GM18870 (cell line): ENCODE results near the gene FYTTD1.

Experiments
- ATAC-seq: cut with Tn5 transposase; IDR thresholded peaks from one replicate; pipeline ENCODE4 v1.9.1; 2021; ENCODE audit warnings: moderate library complexity; ENCODE audit not compliant: unreplicated experiment

FYTTD1 gene

DNA sequence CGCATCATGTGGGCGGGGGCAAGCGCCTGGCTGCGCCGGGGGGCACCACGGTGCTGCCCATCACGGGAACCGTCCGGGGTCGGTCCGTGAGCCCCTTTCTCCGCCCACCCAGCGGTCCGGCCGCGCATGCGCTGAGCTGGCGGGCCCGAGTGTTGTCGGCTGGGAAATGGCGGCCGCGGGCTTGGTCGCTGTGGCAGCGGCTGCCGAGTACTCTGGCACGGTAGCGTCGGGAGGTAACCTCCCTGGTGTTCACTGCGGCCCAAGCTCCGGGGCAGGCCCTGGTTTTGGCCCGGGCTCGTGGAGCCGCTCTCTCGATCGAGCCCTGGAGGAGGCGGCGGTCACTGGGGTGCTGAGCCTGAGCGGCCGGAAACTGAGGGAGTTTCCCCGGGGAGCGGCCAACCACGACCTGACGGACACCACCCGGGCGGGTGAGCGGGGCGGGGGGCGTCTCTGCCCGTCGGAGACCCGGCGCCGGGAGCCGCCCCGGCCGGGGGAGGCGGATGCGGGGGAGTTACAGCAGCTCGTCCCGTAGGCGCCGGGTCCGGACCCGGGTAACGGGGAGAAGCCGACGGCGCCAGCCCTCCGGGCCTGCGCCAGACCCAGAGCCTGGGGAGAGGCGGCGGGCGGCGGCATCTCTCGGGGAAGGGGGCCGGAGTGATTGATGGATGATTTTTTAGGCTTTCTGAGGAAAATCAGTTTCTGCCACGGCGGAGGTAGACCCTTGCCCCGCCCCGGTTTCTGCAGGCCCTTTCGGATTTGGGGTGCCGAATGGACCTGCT, 41.6 kb downstream of the FYTTD1 start, which contains the start of gene LRCH3:
Gene LRCH3, plus strand, starts transcription at position 142 of the 779 bp plus-strand sequence. Its CDS starts 25 bp downstream, at position 167.
- peak; percentile 57 for ATAC-seq

DNA sequence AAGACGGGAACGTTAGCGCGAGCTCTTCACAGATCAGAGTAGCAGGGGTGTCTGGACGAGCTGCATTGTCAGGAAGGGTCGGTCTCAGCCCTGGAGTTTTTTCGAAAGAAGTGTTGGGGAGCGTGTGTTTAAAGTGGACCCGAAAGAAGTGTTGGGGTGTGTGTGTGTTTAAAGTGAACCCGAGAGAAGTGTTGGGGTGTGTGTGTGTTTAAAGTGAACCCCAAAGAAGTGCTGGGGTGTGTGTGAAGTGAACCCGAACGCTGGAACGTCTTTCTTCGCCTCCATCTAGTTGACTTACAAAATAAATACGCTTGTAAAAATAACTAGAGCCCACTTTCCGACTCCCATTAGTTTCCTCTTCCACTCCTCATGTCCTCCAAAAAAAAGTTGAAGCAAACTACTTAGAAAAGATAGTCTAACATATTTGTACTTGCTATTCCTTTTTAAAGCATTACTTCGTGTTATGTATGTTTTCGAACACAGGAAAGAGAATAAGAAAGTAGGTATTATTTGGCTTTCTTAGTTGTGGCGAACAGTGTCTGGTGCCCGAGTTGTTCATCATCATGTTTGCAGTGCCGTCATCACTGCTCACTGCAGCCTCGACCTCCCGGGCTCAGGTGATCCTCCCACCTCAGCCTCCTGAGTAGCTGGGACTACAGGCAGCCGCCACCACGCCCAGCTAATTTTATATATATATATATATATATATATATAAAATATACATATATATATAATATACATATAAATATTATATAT, 42.4 kb downstream of the FYTTD1 start:
- ATAC-seq, result peak; percentile 15

DNA sequence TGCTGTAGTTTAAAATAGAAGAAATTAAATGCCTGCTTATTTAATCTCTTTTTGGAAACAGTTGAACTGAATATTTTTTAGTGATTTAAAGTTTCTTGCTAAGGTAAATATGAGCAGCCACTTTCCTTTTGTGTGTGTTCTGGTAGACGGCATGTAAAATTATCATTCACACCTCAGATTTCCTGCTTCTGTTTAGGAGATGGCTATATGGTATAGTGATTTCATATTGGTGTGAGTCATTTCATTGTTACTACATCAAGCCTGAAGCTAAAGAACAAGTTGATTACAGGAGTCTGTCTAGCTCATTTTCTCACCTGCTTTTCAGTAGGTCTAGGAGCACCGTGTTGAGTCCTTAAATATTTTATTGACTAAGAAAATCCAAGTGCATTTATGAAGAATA, 43.6 kb downstream of the FYTTD1 start:
- no peak for ATAC-seq

DNA sequence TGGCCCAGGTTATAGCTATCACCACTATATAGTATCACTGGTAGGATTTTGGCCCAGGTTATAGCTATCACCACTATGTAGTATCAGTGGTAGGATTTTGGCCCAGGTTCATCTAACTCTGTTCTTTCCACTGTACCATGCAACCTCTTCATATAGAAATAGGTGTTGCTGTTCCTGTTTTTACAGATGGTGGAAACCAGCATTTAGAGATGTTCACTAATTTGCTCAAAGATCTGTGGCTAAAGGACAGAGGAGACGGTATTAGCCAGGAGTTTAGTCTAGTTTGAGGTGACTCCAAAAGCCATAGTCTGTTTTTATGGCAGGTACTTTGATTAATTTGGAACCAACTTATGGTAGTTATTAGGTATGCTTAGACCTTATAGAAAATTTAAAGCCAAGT, 44.4 kb downstream of the FYTTD1 start:
- no peak for ATAC-seq

DNA sequence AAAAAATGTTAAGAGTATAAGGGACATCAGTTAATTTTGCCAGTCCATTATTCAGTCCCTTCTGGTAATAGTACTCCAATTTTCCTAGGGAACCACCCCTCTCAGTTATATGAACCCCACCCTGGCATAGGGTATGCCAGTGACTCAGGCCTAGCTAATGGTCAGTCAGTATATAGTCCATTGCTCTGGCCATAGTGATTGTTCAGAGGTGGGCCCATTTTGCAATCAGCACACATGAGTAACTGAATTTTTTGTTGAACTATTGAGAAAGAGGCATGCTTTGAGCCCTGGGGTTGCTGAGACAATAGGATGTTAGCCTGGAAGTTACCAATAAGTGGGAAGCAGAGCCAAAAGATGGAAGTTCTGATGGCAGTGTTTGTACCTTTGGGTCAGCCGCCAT, 45.5 kb downstream of the FYTTD1 start:
- ATAC-seq, result no peak

DNA sequence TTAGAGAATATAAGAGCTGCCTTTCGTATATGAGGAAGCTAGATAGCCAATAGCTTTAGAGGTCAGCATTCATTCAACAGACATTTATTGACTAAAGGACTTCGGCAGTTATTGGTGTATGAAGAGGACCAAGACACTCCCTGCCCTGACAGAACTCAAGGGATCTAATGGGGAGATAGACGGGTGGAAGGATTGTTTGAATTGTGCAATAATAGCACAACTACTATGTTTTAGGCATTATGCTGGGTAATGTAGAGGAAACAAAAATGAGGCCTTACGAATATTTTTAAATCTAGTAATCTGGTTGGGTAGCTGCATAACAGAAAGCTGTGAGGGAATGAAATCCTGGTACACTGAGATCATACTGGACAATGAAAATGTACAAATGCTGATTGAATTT, 46.4 kb downstream of the FYTTD1 start:
- ATAC-seq, result no peak

DNA sequence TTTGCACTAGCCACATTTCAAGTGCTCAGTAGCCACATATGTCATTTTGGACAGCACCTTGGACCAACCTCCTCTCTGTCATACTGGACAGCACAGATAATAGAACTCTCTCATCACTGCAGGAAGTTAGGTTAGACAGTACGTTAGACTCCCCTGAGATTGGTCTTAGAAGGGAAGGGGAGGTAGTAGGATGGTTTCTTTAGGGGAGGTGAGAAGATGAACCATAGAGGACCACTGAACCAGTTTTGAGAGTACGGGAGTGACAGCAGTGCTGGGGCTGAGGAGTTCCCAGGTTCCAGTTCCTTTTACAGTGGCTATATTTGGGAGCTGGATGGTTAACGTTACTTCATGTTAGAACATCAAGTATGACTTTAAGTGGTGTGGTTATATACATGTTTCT, 49.2 kb downstream of the FYTTD1 start:
- ATAC-seq, result no peak

DNA sequence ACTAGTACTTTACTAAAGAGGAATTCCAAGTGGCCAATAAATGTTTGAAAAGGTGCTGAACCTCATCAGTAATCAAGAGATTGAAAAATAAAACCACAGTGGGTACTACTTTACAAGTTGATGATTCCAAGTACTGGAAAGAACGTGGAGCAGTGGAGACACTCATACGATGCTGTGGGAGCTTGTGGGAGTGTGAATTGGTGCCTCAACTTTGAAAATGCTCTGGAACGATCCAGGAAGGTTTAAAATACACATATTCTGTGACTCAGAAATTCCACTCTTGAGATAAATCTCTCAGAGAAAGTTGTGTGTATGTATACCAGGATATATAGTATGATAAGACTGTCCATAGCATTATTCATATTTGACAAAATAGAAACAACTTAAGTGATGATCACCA, 50.7 kb downstream of the FYTTD1 start:
- no peak for ATAC-seq

DNA sequence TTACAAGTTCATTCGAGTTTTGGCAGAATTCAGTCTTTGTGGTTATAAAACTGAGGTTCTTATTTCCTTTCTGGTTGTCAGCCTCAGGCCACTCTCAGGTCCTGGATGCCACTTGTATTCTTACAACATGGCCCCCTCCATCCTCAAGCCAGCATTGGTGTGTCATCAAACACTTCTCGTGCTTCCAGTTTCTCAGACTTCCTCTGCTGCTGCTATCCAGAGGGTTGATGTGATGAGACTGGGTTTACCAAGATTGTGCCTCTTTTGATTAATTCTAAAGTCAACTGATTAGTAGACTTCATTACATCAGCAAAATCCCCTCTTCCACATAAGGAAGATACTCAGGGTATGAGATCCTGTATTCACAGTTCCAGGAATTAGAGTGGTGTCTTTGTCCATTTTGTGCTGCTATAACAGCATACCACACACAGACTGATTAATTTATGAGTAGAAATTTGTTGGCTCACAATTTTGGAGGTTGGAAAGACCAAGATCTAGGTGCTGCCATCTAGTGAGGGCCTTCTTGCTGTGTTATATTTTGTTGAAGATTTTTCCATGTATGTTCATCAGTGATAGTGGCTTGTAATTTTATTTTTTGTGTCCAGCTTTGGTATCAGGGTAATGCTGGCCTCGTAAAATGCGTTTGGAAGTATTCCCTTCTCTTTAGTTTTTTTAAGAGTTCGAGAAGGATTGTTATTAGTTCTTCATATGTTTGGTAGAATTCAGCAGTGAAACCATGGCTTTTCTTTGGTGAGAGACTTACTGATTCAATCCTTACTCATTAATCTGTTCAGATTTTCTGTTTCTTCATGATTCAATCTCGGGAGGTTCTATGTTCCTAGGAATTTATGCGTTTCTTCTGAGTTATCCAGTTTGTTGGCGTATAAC, 52.5 kb downstream of the FYTTD1 start:
- ATAC-seq, result no peak

DNA sequence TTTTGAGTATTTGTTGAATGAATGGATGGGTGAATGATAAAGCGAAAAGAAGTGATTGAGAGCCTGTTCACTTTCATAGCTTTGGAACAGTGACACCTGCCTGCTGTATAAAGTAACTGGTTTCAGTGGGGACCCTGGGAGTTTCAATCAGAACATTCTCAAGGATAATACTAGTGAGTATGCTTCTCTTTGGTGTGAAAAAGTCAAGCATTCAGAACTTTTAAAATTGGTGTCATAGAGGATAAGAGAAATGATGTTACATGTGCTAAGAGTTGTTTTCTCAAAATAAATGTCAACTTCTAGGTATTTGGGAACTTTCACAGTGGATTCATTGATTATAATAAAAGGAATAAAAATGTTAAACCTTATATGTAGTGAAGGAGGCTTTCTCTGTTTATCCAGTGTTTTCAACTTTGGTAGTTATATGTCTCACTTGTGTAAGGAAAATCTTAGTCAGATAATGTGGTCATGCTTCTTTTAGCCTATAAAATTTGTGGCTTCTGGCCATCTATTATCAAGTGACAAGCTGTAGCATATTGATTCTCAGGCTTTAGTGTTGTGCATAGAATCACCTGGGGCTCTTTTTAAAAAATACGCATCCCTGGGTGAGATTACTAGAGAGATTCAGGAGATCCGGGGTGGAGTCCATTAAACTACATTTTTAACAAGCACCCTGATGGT, 53.2 kb downstream of the FYTTD1 start:
- no peak for ATAC-seq

DNA sequence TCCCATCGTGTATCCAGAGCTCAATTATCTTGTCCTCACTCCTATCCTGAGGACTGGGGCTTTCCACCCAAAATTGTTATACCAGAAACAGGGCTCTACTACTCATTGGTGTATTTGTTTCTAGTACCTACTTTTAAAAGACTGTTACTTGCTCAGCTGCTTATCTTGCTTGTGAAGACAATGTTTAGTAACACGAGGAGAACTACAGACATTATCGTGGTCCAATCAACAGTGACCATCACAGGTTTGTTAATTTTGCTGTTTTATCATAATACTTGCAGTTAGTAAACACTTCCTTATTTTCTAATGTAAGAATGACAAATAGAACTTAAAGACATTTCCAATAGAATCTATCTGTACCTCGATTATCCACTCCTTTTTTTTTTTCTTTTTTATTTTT, 54.8 kb downstream of the FYTTD1 start:
- ATAC-seq, result no peak

DNA sequence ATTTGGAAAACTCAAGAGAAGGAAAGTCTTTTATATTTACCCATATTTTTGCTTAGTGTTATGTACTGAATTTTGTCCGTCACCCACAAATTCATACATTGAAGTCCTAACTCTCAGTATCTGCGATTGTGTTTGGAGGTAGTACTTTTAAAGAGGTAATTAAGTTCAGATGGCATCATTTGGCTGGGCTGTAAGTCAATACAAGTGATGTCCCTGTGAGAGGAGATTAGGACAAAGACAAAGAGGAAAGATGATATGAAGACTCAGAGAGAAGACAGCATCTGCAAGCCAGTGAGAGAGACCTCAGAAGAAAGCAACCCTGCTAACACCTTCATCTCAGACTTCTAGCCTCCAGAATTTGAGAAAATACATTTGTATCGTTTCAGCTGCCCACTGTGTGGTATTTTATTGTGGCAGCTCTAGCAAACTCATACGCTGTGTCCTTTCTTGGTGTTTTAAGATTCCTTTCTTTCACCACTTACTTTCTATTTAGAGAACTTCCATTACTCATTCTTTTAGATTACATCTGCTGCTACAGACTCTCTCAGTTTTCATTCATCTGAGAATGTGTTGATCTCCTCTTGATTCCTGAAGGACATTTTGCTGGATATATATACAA, 58.4 kb downstream of the FYTTD1 start:
- ATAC-seq, result no peak

DNA sequence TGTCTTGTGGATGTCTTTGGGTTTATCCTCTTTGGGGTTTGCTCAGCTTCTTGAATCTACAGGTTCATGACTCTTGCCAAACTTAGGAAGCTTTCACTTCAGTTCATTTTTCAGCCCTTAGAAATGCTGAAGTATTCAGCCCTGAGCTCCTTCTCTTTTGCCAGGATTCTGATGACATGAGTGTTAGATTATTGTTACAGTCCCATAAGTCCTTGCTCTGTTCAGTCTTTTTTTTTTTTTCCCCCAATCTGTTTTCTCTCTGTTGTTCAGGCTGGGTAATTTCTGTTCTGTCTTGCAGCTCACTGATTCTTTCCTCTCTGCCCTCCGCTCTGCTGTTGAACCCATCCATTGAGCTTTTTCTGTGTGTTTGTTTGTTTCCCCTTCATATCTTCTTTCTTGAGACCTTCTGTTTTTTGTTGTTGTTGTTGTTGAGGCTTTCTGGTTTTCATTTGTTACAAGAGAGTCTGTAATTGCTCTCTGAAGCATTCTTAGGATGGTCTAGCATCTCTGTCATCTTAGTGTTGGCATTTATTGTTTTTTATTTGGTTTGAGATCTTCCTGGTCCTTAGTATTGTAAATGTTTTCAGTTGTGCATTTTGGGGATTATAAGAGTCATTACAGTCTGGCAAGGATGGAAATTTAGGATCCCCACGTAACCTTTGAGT, 59.8 kb downstream of the FYTTD1 start:
- no peak for ATAC-seq

DNA sequence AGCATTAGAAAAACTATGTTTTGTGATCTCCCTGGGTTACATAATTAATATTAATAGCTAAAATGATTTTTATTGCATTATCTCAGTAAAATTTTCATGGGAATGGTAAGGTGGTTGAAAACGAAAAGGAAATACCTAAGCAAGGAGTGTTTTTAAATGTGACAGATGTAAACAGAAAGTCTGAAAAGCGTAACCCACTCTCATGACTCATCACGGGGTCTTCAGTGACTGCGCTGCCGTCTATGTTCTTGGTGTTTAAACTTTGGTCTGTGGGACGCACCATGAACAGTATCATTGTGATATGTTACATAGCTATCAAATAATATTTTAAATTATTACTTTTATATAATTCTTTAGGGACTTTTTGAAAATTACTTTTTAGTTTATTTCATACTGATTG, 61.2 kb downstream of the FYTTD1 start:
- no peak for ATAC-seq

DNA sequence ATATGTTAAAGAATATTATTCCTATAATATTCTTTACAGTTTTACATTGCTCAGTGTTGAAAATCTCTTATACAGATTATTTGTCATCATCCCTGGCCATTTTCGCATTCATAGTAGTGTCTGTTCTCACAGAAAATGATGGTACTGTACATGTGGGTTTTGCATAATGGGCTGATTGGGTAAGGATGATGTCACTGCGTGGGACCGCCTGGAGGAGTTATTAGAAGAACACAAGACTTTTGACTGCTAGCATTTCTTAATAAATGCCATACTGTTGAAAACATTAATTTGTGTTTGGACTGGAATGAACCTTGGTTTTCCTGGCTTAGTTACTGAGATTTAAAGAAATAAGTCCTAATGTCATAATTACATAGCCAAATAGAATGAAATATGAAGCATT, 61.7 kb downstream of the FYTTD1 start:
- ATAC-seq, result no peak

DNA sequence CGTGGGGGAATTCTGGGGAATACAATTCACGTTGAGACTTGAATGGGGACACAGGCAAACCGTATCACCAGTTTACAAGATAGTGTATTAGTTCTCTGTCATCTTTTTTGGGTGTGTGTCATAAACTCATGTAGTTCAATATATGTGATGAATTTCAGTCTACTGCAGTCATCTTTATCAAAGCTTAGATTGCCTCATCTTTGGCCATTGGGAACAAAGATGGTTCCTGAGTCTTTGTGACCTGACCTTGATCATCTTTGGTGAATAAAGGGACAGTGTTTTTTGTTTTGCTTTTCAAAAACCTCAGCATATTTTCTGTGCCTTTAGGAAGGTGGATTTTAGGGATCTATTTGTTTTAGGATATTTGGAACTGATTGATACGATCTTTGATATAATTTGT, 64.7 kb downstream of the FYTTD1 start:
- no peak for ATAC-seq

DNA sequence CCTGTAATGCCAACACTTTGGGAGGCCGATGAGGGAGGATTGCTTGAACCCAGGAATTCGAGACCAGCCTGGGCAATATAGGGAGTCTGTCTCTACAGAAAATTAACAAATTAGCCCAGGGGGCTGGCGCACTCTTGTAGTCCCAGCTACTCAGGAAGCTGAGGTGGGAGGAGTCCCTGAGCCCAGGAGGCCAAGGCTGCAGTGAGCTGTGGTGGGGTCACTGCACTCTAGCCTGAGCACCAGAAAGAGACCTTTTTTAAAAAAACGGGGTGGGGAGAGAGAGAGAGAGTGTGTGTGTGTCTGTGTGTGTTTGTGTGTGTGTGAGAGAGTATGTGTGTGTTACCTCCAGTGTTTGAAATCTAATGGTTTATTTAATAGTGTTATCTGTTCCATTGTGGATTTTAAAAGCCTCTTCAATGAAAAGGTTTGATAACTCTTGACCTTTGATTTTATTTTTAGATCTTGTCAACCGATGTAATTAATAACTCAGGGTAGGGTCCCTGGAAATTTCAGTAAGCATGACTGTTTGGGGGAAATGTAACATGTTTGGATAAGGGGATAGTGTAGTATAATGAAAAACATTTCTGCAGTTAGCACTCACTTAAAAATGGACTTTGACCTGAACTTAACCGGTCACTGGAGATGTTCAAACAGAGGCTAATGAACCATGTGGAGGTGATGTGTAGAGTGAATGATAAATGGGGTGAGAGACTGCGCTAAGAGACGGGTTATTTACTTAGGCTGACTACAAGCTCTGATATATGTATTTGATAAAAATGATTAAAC, 71.1 kb downstream of the FYTTD1 start:
- ATAC-seq, result no peak

DNA sequence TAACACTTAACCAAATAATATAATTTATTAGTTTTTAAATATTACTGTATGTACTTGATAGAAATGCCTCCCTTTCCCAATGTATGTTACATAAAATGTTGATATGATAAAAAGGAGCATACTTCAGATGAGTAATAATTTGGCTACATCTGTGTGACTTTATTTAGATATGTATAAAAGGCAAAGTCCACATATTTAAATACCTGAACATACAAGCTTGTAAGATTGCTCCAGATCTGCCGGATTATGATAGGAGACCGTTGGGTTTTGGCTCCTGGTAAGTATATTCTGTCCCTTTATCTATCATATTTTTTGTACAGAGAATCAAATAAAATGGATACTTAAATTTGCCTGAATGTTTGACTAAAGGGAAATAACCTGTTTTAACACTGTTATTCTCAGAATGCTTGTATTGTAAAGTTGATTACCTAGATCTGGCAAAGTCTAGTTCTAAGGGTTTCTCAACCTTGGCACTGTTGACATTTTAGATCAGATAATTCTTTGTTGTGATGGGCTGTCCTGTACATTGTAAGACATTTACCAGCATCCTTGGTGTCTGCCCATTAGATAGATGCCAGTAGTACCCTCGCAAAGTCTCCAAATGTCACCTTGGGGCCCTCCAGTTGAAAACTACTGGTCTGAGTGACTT, 79.8 kb downstream of the FYTTD1 start:
- no peak for ATAC-seq
